ENCODE data around the gene HNRNPH3.

DNA sequence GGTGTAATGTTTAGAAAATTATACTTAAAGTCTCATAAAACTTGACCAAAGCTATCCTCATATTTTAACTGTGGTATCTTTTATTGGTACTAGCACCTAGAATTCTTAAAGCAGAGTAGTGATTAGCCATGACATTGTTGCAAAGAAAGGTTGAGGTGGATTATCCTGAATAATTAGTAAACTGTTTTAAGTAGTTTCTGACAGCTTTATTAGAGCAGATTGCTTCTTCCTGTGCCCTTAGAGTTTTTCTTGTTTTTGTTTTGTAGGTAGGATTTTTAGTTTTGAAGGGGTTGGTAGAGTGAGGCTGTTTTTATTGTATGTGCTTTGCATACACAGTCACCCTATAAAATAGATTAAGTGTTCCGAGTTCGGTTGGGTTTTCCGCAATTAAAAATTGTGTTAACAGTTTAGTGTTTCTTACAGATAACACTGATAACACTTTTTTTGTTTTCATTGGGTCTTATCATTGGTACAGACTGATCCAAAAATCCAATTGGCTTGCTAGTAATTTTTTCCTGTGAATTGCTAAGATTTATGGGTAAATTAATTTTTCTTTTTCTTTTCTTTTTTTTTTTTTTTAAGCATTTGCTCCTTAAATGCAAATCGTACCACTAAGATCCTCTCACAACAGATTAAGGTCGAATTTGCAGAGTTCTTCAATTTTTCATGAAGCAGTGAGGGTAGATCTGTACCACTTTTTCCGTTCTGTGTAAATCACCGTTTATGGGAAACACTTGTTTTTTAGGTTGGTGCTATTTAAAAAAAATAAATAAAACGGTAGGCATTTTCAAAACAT, 3.0 kb downstream of the HNRNPH3 start:
- TF ChIP-seq, protein P1, sequence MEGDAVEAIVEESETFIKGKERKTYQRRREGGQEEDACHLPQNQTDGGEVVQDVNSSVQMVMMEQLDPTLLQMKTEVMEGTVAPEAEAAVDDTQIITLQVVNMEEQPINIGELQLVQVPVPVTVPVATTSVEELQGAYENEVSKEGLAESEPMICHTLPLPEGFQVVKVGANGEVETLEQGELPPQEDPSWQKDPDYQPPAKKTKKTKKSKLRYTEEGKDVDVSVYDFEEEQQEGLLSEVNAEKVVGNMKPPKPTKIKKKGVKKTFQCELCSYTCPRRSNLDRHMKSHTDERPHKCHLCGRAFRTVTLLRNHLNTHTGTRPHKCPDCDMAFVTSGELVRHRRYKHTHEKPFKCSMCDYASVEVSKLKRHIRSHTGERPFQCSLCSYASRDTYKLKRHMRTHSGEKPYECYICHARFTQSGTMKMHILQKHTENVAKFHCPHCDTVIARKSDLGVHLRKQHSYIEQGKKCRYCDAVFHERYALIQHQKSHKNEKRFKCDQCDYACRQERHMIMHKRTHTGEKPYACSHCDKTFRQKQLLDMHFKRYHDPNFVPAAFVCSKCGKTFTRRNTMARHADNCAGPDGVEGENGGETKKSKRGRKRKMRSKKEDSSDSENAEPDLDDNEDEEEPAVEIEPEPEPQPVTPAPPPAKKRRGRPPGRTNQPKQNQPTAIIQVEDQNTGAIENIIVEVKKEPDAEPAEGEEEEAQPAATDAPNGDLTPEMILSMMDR (IDR thresholded peaks at IDR 0.05): no peak
- no peak for TF ChIP-seq POLR2AphosphoS5 (IDR thresholded peaks at IDR 0.05)
- no peak for TF ChIP-seq POLR2A (IDR thresholded peaks at IDR 0.05)
